ENCODE results near the gene NRXN3.

NRXN3 gene

GRCh38 chr14:78902010-78902623 is 731.9 kb downstream of the NRXN3 start:
- no peak for DNase-seq (ENCODE audit: low read depth in 1 of 2, low spot score in 1 of 2)

- no peak for DNase-seq (ENCODE audit: low read depth in 1 of 2, low spot score in 1 of 2)
Observed at GRCh38 chr14:78904094-78904493, 733.9 kb downstream of the NRXN3 start.

DNA sequence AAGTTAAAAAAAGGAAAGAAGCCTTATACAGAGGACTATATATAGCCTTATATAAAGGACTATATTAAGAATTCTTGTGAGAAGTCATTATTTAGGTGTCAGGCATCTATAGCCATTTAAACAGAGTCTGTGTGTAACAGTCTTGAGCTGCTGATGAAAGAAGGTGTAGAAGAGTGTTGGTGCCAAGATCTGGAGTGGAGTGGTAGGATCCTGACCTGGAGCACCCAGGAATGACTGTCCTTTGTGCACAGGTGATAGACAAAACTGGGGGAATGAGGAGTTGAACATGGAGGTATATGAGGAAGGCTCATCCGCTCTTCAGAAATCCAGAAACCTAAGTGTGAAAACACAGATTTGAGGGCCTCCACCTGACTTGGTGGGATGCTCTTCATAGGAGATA is 747.3 kb downstream of the NRXN3 start:
- no peak for DNase-seq (ENCODE audit: low read depth in 1 of 2, low spot score in 1 of 2)

DNA sequence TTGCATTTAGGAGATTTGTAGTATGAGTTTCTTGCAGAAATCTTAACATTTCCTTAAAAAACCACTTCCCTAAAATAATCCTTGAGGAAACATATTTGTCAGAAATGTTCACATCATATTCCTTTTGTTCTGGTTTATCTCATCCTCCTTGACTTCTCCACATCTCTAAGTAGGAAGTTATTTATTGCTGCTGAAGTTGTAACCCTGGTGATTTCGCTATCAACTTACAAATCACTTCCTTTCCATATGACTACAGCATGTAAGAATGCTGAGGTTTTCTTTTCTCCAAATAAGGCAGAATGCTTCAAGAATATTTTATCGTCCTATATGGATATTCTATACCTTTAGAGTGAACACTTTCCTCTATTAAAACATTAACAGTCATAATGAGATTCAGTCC is 751.7 kb downstream of the NRXN3 start:
- DNase-seq (ENCODE audit: low read depth in 1 of 2, low spot score in 1 of 2), result no peak

GRCh38 chr14:78927261-78927660 is 757.1 kb downstream of the NRXN3 start:
- no peak for DNase-seq (ENCODE audit: low read depth in 1 of 2, low spot score in 1 of 2)

DNA sequence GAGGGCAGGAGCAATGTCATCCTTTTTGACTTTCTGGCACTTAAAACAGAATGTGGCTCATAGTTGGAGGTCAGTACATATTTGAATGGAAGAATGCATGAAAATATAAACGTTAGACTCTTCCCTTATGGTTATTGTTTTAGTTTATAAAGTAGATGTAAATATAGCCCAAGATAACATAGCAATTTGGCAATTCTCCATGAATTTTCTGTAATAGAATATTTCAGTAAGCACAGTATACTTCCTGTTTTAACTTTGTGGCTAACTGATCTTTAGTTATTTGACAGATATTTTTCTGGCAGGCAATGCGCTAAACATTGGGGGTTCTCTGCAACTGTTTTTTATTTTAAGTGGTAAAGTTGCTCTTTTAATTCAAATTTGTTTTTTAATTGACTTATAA is 763.0 kb downstream of the NRXN3 start:
- DNase-seq (ENCODE audit: low read depth in 1 of 2, low spot score in 1 of 2), result no peak

- DNase-seq (ENCODE audit: low read depth in 1 of 2, low spot score in 1 of 2), result no peak
Observed at GRCh38 chr14:78933948-78934524, 763.9 kb downstream of the NRXN3 start.

- no peak for DNase-seq (ENCODE audit: low read depth in 1 of 2, low spot score in 1 of 2)
Observed at GRCh38 chr14:78946949-78947348, 776.8 kb downstream of the NRXN3 start.

DNA sequence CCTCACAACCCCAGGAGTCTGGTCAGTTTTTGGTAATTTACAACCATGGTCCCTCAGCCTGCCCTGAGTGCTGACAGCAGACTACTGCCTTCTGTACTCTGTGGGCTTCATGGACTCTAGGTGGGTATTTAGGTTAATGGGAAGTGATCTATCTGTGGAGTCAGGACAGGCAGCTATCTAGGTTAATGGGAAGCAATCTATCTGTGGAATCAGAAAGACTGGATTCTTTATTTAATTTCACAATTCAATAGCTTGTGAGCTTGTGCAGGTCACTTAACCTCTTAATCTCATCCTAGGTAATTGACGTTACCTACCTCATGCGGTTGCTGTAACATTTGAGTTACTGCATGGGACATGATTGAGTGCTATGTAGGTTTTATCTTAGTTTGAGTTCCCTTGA is 777.5 kb downstream of the NRXN3 start:
- no peak for DNase-seq (ENCODE audit: low read depth in 1 of 2, low spot score in 1 of 2)

GRCh38 chr14:78950649-78951048 is 780.5 kb downstream of the NRXN3 start:
- DNase-seq (ENCODE audit: low read depth in 1 of 2, low spot score in 1 of 2), result no peak

GRCh38 chr14:78951602-78952001 is 781.4 kb downstream of the NRXN3 start:
- no peak for DNase-seq (ENCODE audit: low read depth in 1 of 2, low spot score in 1 of 2)

DNA sequence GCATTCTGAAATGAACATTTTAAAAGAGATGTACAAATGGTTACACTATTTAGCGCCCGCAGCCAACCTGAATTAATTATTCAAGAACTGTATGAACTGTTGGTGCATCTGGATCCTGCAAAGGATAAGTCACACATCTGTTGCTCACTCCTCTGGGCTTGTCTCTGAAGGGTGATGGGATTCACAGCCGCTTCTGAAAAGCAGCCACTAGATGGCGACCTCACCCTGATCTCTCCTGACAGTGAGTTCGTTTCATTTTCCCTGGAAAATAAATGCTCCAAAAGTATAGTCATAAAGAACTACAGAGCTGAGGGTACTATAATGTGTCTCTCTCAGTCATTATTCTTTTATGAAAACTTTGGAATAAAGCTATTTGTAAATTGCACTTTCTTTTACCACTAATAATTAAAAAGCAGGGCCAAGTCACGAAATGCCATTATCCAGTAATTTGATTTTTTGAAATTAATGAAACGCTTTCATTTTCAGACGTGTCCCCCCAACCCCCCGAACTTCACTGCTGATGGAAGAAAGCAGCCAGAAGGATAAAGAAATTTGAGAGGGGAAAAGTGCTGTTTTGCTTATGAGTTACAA is 789.6 kb downstream of the NRXN3 start:
- peak in 1 of 2 donors; percentile 14 for DNase-seq (ENCODE audit: low read depth in 1 of 2, low spot score in 1 of 2)

DNA sequence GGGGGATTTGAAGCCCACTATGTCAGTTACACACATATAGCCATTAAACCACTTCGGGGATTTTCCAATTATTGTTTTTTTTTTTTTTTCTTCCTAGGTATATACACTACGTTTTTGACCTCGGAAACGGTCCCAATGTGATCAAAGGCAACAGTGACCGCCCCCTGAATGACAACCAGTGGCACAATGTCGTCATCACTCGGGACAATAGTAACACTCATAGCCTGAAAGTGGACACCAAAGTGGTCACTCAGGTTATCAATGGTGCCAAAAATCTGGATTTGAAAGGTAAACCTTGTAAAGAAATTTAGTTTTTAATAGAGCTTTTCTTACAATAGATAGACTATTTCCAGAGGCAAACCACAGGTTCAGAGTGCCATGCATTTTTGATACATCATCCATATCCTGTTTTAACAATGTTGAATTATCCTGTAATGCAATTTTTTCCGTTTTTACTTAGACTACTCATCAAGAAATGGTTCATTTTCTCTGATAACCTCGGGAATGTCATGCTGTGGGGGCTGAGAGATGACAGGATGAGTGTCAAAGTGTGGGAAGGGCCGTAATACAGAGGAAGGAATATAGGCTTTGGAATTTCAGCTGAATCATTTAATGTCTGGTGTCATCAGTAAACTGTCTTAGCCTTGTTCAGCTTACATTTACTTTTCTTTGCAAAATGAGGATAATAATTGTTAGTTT is 797.1 kb downstream of the NRXN3 start:
- no peak for DNase-seq (ENCODE audit: low read depth in 1 of 2, low spot score in 1 of 2)

GRCh38 chr14:78968265-78968664 is 798.1 kb downstream of the NRXN3 start:
- no peak for DNase-seq (ENCODE audit: low read depth in 1 of 2, low spot score in 1 of 2)

DNA sequence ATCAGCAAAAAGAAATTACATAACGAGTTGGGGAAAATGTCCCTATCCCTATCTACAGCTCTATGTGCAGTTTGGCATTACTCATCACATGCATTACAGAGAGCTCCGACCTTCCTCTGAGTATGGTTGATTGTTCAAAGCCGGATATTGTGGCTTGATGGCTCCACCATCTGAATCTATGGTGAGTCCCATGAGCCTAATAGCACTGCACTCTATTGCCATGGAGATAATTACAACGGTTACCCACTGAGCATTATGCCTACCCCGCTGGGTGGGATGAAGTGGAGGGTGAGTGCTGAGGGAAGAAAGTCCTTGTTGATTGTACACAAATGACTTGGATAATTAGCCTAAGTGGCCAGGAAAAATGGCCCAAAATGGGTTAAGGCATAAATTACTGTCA is 800.5 kb downstream of the NRXN3 start:
- no peak for DNase-seq (ENCODE audit: low read depth in 1 of 2, low spot score in 1 of 2)

DNA sequence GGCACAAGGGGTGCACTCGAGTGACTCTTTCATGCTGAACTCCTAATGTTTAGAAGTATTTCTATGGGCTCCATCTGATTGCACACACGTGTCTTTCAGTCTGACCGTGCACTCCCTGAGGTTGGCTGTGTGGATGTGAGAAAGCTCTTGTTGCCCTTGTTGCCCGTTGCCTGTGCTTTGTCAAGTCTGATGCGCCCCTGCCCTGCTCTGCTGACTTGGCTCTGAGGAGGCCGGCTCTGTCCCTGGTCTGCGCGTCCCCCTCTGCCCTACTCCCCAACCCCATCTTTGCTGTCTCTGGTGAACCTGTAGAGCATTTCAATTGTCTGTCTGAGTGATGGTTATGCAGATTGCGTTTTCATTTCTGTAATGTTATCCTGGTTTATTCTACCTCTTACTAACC is 802.3 kb downstream of the NRXN3 start:
- DNase-seq (ENCODE audit: low read depth in 1 of 2, low spot score in 1 of 2), result no peak

DNA sequence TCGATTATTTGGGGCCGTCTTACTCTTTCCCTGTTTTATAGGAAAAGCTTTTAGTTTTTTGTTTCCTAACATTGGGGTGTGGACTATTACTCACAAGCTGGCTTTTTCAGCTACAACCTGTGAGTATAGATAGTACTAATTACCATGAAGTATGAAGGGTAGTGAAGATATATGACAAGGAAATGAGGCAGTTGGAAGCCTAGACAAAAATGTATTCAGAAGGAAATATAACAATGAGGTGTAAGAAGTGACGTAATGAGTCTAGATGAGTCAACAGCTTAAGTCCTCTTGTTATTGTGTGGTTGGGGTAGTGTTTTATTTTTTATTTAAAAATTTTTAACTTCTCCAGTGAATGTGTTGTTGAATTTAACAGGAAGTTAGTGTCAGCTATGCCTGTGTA is 804.5 kb downstream of the NRXN3 start:
- DNase-seq (ENCODE audit: low read depth in 1 of 2, low spot score in 1 of 2), result no peak

DNA sequence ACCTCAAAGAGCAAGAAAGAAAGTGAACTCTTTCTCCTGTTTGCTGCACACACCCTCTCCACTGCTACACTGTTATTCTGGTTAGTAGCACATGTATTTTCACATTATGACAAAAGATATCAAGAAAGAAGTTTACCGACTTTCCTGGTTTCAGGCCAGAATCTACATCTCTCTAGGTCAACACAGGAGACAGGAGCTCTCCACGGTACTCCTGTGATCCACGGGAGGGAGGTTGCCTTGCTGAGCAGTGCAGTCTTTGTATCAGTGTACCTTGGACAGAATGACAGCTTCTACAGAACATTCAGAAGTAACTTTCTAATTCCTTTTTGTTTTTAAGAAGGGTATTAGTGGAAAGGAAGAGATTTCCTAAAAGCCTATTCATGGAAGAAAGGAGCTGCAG is 805.6 kb downstream of the NRXN3 start:
- no peak for DNase-seq (ENCODE audit: low read depth in 1 of 2, low spot score in 1 of 2)

GRCh38 chr14:78978896-78979295 is 808.7 kb downstream of the NRXN3 start:
- DNase-seq (ENCODE audit: low read depth in 1 of 2, low spot score in 1 of 2), result no peak

DNA sequence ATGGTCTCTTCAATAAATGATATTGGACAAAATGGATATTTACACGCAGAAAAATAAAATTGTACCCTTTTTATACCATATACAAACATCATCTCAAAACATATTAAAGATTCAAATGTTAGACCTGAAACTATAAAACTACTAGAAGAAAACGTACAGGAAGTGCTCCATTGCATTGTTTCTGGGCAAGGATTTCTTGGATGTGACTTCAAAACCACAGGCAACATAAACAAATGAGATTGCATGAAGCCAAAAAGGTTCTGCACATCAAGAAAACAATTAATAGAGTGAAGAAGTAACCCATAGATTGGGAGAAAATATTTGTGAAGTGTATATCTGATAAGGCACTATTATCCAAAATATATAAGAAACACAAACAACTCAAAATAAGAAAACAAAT is 812.4 kb downstream of the NRXN3 start:
- DNase-seq (ENCODE audit: low read depth in 1 of 2, low spot score in 1 of 2), result no peak

DNA sequence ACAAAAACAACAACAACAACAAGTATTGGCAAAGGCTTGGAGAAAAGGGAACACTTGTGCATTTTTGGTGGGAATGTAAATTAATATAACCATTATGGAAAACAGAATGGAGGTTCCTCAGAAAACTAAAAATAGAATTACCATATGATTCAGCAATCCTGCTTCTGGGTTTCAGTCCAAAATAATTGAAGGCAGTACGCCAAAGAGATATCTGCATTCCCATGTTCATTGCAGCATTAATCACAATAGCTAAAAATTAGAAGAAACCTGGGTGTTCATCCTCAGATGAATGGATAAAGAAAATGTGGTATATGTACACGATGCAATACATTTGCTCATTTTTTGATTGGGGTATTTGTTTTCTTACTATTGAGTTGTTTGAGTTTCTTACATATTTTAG is 813.0 kb downstream of the NRXN3 start:
- DNase-seq (ENCODE audit: low read depth in 1 of 2, low spot score in 1 of 2), result no peak

DNA sequence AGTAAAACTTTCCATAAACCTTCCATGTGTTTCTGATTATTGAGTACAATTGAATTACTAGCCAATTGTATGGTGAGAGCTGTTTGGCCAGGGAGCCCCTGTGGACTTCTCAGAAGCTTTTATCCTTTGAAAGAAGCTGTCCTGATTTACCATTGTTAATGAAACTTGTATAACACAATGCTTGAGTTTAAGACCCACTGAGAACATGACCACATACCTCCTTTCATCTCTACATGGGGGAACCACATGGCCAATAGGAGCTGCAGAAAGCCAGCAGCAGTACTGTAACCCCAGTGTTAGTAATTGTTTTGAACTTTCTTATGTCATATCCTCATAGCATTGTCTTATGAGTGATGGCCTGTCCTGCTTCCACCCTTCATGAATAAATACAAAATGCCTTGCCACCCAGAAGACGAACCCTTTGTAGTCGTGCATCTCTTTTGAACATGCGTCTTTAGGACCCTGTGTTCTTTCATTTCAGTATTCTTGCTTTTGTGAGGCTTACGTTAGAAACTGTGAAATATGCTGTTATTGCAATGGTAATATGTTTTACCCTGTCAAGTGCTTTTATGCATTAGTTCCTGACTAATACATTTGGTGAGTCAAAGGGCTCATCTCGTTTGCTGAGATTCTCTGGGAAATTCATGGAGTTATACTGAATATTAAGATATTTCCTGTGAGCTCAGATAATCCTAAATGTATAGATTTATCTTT is 815.7 kb downstream of the NRXN3 start:
- no peak for DNase-seq (ENCODE audit: low read depth in 1 of 2, low spot score in 1 of 2)

All from stimulated activated CD4-positive, alpha-beta T cell treated with anti-CD3 and anti-CD28 coated beads, Interleukin-15, amount 100 ng/mL, for 1 hour (primary cell).